Measurements from ENCODE around the gene SRGAP1.

Gene SRGAP1

GRCh38 chr12:63965936-63966605 lies 121.6 kb downstream of the SRGAP1 start:
- DNase-seq (ENCODE audit: low read depth in 2 of 2), result no peak

- DNase-seq (ENCODE audit: low read depth in 2 of 2), result no peak
These were observed 122.1 kb downstream of the SRGAP1 start for GRCh38 chr12:63966606-63966975.

DNA sequence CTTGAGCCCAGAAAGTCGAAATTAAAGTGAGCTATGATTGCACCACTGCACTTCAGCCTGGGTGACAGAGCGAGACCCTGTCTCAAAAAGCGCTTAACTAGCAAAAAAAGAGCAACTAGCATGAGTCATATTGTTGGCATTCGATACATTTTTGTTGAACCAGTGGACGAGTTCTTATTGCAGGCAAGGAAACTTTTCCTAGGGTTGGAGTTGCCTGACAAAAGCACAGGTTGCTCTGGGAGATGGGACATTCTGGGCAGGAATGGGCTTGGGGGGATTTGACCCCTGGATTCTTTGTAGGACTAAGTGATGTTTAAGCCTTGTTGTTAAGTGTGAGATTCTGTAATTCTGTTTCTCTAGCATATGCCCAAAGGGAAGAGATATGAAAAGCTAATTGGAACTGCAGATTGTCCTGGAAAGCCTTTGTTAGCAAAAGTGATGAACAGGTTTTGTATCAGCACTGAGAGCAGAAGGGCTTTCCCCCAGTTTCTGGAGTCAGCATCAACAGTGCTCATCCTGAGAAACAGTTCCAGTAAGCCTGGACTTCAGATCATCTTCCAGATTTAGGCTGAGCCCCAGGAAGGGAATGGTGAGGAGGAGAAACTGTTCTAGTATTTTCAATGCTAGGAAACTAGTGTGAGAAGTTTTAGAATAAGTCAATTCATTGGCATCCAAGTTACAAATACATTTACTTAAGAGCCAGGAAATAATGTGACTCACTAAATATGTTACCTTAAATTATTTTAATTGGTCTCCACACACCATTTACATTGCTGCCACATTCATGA lies 123.1 kb downstream of the SRGAP1 start:
- DNase-seq (ENCODE audit: low read depth in 2 of 2), result no peak

GRCh38 chr12:63968673-63969072 lies 124.2 kb downstream of the SRGAP1 start:
- no peak for DNase-seq (ENCODE audit: low read depth in 2 of 2)

DNA sequence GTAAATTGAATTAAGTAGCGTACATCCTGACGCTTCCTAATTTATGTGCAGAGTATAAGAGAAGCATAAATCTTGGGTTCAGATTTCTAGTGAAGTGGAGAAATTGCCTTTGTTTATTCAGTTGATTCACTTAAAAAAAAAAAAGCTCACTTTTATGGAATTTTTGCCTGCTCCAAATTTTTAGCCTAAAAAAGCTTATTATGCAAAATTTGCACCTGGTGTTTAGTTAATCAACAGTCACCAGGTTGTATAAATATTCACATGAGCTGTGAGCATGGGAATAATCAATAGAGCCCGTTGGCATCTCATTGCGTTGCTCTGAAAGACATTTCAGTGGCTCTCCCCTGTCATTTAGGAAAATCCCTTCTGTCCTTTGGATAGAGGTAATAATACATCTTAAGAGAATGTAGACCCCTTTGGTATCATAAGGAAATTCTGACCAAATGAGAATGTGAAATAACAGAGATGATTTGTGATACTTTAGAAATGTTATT lies 132.4 kb downstream of the SRGAP1 start:
- no peak for DNase-seq (ENCODE audit: low read depth in 2 of 2)

GRCh38 chr12:63977441-63977840 lies 132.9 kb downstream of the SRGAP1 start:
- no peak for DNase-seq (ENCODE audit: low read depth in 2 of 2)

- DNase-seq (ENCODE audit: low read depth in 2 of 2), result no peak
These were observed 134.0 kb downstream of the SRGAP1 start for GRCh38 chr12:63978519-63978918.

- DNase-seq (ENCODE audit: low read depth in 2 of 2), result no peak
These were observed 135.7 kb downstream of the SRGAP1 start for GRCh38 chr12:63980211-63980610.

DNA sequence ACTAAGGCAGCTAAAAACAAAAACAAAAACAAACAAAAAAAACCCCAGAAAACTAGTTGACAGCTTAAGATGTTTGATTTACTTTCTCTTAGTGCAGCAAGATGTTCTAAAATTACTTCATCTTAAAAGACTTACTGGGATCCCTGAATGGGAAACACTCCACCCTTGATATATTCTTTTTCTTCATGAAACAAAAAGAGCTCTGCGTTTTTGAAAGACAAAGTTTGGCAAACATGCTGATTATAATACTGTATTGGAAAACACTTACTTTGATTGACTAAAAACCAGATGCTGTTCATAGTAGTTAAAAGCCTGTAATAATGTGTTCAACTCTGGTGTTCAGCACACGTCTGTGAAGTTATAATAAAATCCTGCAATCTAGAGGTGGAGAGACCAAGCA lies 136.8 kb downstream of the SRGAP1 start:
- no peak for DNase-seq (ENCODE audit: low read depth in 2 of 2)

- no peak for DNase-seq (ENCODE audit: low read depth in 2 of 2)
These were observed 138.2 kb downstream of the SRGAP1 start for GRCh38 chr12:63982604-63983295.

GRCh38 chr12:63985456-63985855 lies 141.0 kb downstream of the SRGAP1 start:
- DNase-seq (ENCODE audit: low read depth in 2 of 2), result no peak

DNA sequence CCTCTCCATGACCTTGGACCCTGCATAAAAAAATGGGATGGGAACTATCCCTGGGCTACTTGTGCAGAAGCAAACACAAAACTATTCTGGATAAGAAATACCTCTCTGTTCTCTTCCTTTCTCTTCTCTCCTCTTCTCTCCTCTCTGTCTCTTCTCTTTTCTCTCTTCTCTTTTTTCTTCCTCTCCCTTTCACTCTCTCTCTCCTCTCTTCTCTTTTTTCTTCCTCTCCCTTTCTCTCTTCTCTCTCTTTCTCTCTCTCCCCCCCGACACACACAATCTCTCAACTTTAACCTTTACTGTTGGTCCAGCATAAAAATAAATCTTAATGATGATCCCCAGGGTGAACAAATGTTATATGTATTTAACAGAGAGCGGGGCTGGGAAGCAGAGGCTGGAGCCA lies 141.4 kb downstream of the SRGAP1 start:
- no peak for DNase-seq (ENCODE audit: low read depth in 2 of 2)

GRCh38 chr12:63989301-63989845 lies 144.9 kb downstream of the SRGAP1 start:
- DNase-seq (ENCODE audit: low read depth in 2 of 2), result no peak

- no peak for DNase-seq (ENCODE audit: low read depth in 2 of 2)
These were observed 146.5 kb downstream of the SRGAP1 start for GRCh38 chr12:63990828-63991547.

- no peak for DNase-seq (ENCODE audit: low read depth in 2 of 2)
These were observed 150.2 kb downstream of the SRGAP1 start for GRCh38 chr12:63994704-63995103.

DNA sequence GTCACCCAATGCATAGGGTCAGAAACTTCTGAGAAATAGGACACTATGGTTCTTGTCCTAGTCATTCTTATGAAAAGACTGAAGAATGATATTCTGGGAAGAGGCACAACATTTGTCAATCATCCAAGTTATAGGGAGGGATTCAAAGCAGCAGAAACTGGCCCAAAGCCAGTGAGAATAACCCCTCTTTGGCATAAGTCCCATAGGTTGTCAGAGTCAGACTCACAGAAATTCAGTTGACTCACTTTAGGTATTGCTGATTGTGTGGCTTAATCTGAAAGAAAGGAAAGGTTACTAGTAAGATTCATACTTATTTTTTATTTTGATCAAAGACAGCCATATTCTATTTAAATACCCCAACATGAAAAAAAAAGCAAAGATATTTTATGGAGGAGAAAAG lies 151.0 kb downstream of the SRGAP1 start:
- no peak for DNase-seq (ENCODE audit: low read depth in 2 of 2)

GRCh38 chr12:63996556-63996955 lies 152.1 kb downstream of the SRGAP1 start:
- DNase-seq (ENCODE audit: low read depth in 2 of 2), result no peak

- DNase-seq (ENCODE audit: low read depth in 2 of 2), result no peak
These were observed 152.7 kb downstream of the SRGAP1 start for GRCh38 chr12:63997198-63997597.

- DNase-seq (ENCODE audit: low read depth in 2 of 2), result no peak
These were observed 154.1 kb downstream of the SRGAP1 start for GRCh38 chr12:63998584-63998983.

DNA sequence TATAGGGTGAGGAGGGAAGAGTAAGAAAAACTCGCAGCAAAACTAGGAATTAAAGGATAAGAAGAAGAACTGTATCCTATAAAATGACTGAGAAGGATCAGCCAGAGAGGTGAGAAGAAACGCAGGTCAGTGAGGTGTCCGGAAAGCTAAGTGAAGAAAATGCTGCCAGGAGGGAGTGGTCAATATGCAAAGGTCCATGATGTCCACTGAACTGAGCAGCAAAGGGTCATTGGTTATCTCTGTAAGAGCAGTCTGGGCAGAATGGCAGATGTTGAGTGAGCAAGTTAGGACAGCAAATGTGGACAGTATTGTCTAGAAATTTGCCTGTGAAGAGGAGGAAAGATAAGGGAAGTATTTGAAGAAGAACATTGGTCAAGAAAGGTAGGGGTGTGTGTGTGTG lies 155.4 kb downstream of the SRGAP1 start:
- DNase-seq (ENCODE audit: low read depth in 2 of 2), result no peak

GRCh38 chr12:64001439-64001838 lies 156.9 kb downstream of the SRGAP1 start:
- no peak for DNase-seq (ENCODE audit: low read depth in 2 of 2)

DNA sequence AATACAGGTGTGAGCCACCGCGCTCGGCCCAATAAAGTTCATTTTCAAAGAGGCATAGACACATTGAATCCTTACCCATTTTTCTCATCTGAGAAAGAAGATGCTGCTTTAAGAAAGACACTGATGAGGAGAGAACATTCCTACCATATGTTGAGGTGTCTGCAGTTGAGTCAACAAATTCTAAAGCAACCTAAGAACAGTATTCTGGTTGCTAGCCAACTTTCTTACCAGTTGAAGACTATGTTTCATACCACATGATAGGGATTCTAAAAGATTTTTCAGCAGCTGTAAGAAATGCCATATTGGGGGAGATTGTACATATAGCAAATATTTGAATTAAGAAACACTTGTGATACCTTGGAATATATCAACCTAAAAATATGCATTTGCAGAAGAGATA lies 160.1 kb downstream of the SRGAP1 start:
- no peak for DNase-seq (ENCODE audit: low read depth in 2 of 2)

All from stimulated activated CD4-positive, alpha-beta T cell treated with anti-CD3 and anti-CD28 coated beads, Interleukin-4, amount 100 ng/mL, for 48 hours (primary cell).